Stimulated activated CD4-positive, alpha-beta T cell treated with anti-CD3 and anti-CD28 coated beads, Interleukin-1b, Interleukin-23, amount 100 ng/mL, for 48 hours (primary cell): ENCODE data around the gene CARHSP1.
"Not testable (repeated sequence)": the region's sequence is repeated elsewhere in the genome, so short reads cannot be mapped to it uniquely, and the experiment has no call there.

Source experiments
- DNase-seq: peaks from one replicate; pipeline ENCODE4 v3.0.0-alpha.2; 2020

The CARHSP1 gene

GRCh38 chr16:8892101-8892575, 23.3 kb upstream of the CARHSP1 start:
- no peak for DNase-seq

DNA sequence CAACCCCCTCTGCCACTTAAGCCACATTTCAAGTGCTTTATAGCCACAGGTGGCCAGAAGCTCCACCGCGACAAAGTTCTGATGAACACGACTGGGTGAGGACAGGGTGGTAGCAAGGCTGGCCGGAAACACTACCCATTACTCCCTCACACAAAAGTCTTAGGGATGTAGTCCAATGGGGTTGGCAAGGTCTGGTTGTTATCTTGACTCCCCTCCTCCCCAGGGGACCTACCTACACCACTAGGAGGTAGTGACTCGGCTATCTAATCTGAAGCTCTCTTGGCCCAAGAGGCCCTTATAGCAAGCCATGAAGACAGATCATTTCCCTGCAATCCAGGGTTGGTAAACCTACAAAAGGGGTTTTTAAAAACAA, 21.7 kb upstream of the CARHSP1 start:
- DNase-seq = no peak

DNA sequence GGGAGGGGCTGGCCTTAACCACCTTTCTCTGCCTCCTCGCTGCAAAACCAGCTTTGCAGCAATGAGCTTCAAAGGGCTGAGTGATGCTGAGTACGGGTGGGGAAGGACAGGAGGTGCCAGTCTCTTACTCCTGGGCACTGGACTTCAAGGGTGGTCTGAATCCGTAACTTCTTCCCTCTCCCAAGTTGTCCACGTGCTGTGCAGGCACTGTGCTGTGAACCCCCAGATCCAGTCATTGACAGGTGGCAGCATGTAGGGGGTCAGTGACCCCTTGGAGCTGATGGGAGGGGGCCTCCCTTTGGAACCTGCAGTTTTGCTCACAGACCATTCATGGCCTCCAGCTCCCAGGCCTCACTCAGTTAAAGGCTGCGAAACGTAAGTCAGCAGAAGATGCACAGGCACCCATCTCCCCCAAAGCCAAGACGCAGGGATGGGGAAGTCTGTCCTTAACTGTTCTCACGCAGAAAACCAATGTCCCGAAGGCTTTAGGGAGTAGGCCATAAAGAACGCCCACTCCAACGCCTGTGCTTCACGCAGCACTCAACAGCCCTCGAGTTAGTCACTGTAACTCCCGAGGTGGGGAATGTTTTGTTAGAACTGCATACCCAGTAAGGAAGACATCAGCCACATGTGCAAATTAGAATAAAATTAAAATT, 21.2 kb upstream of the CARHSP1 start:
- DNase-seq = no peak

GRCh38 chr16:8888951-8889892, 20.4 kb upstream of the CARHSP1 start:
- DNase-seq = no peak

GRCh38 chr16:8887952-8888560, 19.2 kb upstream of the CARHSP1 start:
- no peak for DNase-seq

GRCh38 chr16:8887431-8887765, 18.6 kb upstream of the CARHSP1 start:
- no peak for DNase-seq

DNA sequence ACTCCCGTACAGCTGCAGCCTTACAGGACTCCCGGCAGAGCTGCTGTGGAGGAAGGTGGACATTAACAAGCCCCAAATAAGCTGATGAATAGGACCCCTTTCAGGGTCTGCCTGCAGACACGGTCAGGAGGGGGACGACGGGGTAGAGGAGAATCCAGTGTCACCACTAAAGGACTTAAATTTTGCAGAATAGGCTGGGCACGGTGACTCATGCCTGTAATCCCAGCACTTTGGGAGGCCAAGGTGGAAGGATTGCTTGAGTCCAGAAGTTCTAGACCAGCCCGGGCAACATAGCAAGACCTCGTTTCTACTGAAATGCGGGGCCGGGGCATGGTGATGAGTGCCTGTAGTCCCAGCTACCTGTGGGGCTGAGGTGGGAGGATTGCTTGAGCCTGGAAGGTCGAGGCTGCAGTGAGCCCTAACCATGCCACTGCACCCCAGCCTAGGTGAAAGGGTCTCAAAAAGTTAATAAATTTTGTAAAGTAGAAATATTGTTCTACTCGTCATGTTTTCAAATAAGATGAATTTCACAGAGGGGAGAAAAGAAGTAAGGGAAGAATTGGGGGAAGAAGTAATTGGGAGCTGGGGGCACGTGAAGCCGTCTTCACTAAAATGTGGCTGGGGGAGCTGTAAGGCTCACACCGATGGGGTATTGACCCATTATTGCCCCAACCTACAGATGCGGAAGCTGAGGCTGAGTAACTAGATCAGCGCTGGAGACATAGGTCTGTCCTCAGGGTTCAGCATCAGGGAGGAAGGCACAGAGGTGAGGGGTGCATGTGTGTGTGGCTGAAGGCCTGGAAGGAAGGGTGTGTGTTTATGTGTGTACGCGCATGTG, 18.0 kb upstream of the CARHSP1 start:
- no peak for DNase-seq

- no peak for DNase-seq
These were observed 17.1 kb upstream of the CARHSP1 start for GRCh38 chr16:8885674-8886592.

- no peak for DNase-seq
These were observed 14.0 kb upstream of the CARHSP1 start for GRCh38 chr16:8882725-8883377.

DNA sequence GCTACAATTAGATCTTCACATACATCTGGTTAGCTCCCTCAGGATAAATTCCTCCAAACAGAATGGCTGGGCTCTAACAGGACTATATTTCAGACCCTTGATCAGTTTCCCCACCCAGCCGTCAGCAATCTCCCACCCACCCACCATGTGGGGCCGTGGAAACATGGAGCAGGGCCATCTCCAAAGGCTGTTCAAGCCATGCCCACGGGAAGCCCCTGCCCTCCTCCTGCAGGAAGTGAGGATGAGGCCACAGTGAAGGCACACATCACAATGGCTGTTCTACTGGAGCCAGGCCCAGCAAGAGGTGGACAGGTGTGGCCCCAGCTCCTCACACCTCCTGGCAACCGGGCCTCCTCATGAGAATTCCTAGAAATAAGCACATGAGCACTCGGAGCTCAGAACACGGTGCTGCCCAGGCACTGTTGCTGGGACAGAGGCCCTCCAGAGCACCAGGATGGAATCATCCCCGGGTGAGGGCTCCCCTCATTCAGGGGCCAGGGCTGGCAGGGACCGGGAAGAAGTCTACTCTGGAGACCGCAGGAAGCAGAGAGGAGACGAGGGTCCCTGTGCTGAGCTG, 13.3 kb upstream of the CARHSP1 start, which contains the start of gene LITAFD:
Gene LITAFD, plus strand, starts transcription at position 311 of the 577 bp plus-strand sequence. CDS start 2,005 bp downstream, outside the sequence.
- DNase-seq = no peak

DNA sequence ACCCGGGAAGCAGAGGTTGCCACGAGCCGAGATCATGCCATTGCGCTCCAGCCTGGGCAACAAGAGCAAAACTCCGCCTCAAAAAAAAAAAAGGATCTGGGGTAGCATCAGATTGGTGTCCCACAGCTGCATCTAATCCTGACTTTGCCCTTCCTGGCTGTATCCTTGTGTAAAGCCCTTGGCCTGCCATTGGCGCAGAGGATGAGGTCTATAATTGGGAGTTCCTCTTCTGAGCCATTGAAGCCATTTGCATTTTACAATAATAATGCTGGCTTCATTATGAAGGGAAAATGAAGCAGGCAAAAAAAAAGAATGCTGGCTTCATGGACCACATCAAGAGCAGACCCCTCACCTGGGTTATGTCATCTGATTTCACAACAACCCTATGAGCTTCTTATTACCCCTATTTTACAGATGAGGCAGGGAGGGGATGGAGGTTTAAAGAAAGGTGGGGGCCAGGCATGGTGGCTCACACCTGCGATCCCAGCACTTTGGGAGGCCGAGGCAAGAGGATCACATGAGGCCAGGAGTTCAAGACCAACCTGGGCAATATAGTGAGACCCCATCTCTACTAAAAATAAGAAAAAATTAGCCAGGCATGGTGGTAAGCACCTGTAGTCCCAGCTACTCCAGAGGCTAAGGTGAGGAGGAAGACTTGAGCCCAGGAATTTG, 12.2 kb upstream of the CARHSP1 start:
- no peak for DNase-seq

DNA sequence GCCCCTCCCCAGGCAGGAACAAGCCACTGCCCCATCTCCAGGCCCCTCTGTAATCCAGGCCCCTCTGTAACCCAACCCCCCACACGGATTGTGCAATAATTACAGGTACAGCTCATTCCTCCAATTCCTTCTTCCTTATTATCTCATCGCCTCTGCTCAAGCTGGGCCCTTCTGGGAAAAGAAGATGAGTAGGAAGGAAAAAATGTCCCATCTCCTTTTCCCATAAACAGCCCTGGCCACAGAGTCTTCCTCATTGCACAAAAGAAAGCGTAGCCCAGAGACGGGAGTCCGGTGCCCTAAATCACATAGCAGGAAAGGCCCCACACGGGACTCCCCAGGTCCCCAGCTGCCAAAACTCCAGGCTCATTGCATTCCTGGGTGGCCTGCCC, 9.7 kb upstream of the CARHSP1 start:
- DNase-seq = no peak

GRCh38 chr16:8877894-8878522, 9.2 kb upstream of the CARHSP1 start:
- no peak for DNase-seq

GRCh38 chr16:8875317-8875716, 6.5 kb upstream of the CARHSP1 start:
- not testable (repeated sequence) for DNase-seq

GRCh38 chr16:8874388-8874787, 5.6 kb upstream of the CARHSP1 start:
- no peak for DNase-seq

DNA sequence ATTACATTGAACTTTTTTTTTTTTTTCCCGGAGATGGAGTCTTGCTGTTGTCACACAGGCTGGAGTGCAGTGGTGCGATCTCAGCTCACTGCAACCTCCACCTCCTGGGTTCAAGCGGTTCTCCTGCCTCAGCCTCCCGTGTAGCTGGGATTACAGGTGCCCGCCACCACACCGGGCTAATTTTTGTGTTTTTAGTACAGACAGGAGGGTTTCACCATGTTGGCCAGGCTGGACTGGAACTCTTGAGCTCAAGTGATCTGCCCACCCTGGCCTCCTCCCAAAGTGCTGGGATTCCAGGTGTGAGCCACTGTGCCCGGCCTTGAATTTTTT, 5.0 kb upstream of the CARHSP1 start:
- not testable (repeated sequence) for DNase-seq

- DNase-seq = no peak
These were observed 4.4 kb upstream of the CARHSP1 start for GRCh38 chr16:8872967-8873865.

GRCh38 chr16:8872071-8872470, 3.3 kb upstream of the CARHSP1 start:
- DNase-seq = no peak

DNA sequence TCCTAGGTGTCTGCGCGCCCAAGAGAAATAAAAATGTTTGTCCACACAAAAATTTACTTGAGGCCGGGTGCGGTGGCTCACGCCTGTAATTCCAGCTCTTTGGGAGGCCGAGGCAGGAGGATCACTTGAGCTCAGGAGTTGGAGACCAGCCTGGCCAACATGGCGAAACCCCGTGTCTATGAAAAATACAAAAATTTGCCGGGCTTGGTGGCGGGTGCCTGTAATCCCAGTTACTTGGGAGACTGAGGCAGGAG, 1.1 kb upstream of the CARHSP1 start:
- DNase-seq = not testable (repeated sequence)
